Activated CD4-positive, alpha-beta T cell treated with anti-CD3 and anti-CD28 coated beads, Interleukin-2, amount 50 U/mL, for 4 hours (primary cell): Measurements from ENCODE around the gene ARHGEF4.

Source experiments
- DNase-seq, 2 experiments: peaks; one replicate each; pipeline ENCODE4 v3.0.0-alpha.2; 2020

ARHGEF4 gene

DNA sequence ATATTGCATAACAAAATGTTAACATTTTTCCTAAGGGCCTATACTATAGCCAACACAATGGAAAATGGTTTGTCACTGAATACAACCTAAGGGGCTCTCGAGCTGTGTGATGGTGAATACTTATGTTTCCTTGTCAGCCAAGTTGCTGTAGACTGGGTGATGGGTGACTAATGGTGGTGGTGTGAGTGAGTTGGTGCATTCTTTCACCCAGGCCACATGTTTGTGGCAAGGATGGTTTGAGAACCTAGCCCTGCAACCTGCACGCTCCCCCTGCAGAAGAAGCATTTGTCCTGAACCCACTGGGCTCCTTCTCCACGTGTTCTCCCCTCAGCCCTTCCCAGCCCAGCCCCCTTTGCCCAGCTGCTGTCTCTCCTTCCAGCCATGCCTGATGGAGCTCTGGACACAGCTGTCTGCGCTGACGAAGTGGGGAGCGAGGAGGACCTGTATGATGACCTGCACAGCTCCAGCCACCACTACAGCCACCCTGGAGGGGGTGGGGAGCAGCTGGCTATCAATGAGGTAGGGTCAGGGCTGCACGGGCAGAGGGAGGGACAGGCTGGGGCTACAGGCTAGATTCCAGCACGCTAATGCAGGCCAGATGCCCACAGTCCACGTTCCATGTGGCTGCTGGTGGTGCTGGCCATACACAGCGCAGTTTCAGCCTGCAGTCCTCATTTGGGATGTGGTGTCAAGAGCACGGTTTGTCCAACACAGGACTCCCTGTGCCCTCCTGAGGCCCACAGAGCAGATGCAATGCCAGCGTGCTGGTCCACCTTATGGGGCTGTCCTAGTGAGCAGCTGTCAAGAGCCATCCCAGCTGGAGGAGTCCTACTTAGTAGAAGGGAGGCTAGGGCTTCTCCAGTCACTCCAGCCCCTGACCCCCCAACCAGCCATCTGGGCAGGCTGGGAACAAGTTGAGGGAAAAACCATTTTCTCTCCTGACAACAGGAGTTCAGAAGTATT, 191.1 kb downstream of the ARHGEF4 start:
- DNase-seq, result no peak

GRCh38 chr2:131029812-131030211, 193.1 kb downstream of the ARHGEF4 start:
- DNase-seq, result no peak

DNA sequence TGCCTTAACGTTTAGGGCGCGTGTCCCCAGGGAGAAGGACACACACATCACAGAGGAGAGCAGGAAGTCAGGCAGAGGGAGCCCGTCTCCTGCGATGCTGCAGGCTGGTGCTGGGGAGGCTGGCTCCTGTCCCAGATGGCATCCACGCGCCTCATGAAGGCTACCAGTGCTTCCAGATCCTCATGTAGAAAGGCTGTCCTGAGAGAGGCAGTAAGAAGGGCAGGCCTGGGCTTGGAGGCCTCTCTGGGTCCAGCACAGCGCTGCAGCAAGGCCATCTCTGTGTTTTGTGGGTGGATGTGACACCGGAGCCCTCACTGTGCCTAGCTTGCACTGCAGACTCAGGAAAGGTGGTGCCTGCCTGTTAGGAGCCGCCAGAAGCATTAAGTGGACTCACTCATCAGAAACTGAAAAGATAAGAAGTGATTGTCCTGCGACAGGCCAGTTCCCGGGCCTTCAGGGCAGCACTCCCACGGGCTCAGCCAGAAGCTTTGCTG, 193.8 kb downstream of the ARHGEF4 start:
- no peak for DNase-seq

GRCh38 chr2:131031431-131031841, 194.7 kb downstream of the ARHGEF4 start:
- DNase-seq, result no peak

DNA sequence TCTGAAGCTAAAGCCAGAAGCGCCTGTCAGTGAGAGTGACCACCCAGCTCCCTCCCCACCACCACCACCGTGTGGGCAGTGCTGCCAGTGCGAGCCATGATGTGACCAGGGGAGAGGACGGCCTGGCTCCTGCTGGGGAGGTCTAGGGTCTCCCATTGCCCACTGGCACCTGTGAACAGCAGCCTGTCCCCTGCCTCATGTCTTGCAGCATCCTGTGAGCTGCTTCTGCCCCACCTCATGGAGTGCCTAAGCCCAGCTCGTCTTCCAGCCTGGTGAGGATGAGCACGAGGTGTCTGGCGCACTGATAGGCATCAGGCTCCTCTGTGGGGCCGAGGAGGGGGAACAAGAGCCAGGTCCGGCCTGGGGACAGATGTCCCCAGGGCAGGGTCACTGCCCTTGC, 195.2 kb downstream of the ARHGEF4 start:
- DNase-seq, result no peak

- no peak for DNase-seq
These were observed 195.7 kb downstream of the ARHGEF4 start for GRCh38 chr2:131032393-131032836.

DNA sequence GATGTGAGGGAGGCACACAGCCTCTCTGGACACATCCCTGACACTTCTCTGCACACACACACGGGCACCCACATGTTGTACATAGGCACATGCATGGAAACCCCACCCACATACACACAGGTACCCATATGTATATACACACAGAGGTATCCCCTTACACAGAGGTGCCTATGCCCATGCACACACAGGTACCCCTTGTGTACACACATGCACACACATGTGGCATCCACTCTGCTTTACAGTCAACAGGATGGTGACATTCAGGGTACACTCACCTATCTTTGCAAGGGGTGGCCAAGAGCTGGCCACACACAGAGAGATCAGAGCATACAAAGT, 197.0 kb downstream of the ARHGEF4 start:
- DNase-seq, result no peak

DNA sequence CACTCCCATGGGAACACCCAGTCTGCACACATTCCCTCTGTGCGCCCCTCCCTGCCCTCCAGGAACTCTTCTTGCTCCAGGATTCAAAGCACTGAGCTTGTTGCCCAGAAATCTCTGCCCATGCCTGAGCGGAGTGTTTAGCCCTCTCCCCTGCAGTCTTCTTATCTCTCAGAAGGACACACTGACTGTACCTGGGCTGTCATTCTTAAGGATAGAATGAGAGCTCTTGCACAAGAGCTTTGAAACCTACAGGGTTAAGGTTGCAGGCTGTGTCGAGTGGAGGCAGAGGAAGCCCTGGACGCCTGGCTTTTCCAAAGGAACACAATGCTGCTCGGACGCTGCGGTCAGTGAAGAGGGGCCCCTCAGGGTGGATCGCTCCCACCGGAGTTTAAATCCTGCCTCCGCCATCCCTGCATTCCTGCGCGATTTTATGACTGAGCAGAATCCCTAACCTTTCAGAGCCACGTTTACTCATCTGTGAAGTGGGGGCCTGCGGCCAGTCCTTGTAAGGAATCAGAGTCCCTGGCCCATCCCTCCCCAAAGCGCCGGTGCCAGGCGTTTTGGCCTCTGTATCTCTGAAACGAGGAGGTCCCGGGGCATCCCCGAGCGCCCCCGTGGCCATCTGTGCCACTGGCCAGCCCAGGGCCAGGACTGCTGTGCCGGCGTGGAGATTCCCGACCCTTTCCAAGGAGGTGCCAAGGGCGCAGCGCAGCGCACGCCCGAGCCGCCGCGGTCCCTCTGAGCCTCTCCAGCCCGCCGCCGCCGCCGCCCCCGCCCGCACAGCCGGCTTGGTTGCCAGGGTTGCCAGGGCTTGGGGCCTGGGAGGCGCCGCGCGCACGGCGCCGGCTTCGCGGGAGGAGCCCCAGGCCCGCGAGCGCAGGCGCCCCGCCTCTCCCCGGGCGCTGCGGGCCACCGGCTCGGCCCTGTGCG, 197.7 kb downstream of the ARHGEF4 start:
- DNase-seq, result no peak

DNA sequence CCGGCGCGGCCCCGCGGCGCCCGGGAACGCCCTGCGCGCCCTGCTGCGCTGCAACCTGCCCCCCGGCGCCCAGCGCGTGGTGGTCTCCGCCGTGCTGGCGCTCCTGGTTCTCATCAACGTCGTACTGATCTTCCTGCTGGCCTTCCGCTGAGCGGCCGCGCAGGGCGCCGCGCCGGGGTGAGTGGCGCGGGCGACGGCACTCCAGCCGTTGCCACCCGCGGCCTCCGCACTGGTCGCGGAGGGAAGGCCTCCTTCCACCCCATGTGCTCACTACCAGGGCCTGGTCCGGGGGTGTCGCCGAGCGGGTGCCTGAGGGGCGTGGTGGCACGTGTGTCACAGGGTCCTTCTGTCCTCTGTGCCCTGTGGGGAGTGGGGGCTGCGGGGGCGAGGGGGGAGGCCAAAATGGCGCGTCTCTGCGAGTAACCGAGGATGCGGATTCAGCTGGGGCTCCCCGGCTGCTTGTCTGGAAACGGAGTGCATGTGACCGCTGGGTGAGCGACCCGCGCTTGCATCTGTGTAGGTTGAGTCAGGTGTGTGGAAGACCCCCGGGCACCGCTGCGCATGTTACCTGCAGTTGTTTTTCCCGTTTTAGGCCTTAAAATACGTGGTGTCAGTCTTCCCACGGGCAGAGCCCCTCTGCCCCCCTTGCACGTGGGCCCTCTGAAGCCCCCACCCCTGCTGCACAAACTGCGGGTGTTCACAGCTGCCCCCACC, 198.6 kb downstream of the ARHGEF4 start:
- DNase-seq, result no peak

GRCh38 chr2:131035826-131036231, 199.1 kb downstream of the ARHGEF4 start:
- DNase-seq, result no peak

GRCh38 chr2:131036269-131036668, 199.6 kb downstream of the ARHGEF4 start:
- no peak for DNase-seq

GRCh38 chr2:131036696-131037397, 200.1 kb downstream of the ARHGEF4 start:
- DNase-seq, result no peak

GRCh38 chr2:131037398-131038257, 200.9 kb downstream of the ARHGEF4 start:
- DNase-seq, result no peak

- no peak for DNase-seq
These were observed 201.8 kb downstream of the ARHGEF4 start for GRCh38 chr2:131038258-131039100.

GRCh38 chr2:131039101-131039440, 202.4 kb downstream of the ARHGEF4 start:
- DNase-seq, result no peak

DNA sequence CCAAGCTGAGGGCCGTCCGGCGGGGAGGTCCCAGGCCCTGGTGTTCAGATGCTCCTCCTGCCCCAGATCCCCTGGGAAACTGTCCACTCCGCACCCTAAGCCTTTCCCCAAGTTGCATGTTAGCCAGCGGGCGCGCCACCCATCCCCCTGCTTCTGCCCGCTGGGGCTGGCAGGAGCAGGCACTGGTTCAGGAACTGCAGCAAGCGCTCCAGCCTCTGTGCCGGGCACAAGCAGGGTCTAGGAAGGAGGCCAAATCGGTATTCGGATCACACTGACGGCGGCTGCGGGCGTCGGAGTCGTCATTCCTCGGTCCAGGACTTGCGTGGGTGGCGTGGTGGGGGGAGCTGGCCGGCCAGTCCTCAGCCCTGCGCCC, 202.8 kb downstream of the ARHGEF4 start:
- no peak for DNase-seq

- no peak for DNase-seq
These were observed 203.4 kb downstream of the ARHGEF4 start for GRCh38 chr2:131039908-131040660.

DNA sequence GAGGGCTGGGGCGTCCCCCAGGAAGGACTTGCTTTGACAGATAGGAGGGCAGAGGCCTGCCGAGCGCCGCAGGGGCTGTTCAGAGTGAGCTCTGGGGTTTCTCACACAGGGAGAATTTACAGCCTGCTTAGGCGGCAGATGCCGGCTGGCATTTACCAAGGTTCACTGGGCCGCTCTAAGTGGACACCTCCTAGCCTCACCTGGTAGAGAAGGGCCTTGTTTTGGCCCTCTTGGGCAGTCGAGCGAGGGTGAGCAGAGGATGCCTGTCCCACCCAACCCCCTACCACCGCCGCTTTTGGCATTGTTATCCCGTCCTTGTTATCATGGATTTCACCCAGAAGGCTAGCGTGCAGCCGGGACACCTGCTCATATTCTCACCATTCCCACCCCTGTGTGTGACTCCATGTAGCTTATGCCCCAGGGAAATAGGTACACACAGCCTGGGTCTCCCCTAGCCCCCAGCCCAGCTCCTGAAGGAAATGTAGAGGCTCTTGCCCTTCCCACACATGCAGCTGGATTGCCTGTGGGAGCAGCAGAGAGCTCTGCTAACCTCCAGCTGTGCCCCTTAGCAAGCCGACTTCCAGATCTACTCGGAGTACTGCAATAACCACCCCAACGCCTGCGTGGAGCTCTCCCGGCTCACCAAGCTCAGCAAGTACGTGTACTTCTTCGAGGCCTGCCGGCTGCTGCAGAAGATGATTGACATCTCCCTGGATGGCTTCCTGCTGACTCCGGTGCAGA, 204.1 kb downstream of the ARHGEF4 start:
- no peak for DNase-seq
